Neural progenitor cell (in vitro differentiated cells): Measurements from ENCODE around the gene KRT39.

Experiments
- EZH2 ChIP-seq: fragments of 200-600 bp; sonication (generic); IDR thresholded peaks from 2 replicates; pipeline ENCODE4 v1.6.1; 2017; ENCODE audit warnings: antibody characterized with exemption, mild to moderate bottlenecking, moderate library complexity
- EZH2phosphoT487 ChIP-seq: fragments of 200-600 bp; sonication (generic); IDR thresholded peaks from 2 replicates; pipeline ENCODE4 v1.6.1; 2017; ENCODE audit warnings: antibody characterized with exemption
- TF ChIP-seq, protein P1 (sequence below): fragments of 200-600 bp; sonication (generic); IDR thresholded peaks from 2 replicates; pipeline ENCODE4 v1.5.1; 2017; ENCODE audit warnings: antibody characterized with exemption, mild to moderate bottlenecking

DNA sequence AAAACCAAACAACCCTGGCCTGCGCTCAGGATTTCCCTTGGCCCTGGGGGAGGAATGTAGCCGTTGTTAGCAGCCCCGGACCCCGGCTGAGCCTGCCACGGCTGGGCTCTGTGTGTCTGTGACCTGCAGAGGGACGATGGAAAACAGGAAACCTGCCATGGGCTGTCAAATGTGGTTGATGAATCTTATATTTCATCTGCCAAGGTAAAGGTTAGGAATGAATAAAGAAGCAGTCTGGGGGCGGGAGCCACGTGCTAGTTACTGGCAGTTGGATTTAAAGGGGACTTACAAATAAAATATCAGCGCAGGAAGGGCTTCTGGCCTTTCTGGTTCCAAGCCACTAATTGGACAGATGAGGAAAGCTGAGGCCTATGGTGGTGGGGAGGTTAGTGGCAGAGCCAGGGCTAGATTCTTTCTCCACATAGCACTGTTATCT is 29.3 kb downstream of the KRT39 start, which contains the start of gene KRT23:
- TF ChIP-seq, protein P1, sequence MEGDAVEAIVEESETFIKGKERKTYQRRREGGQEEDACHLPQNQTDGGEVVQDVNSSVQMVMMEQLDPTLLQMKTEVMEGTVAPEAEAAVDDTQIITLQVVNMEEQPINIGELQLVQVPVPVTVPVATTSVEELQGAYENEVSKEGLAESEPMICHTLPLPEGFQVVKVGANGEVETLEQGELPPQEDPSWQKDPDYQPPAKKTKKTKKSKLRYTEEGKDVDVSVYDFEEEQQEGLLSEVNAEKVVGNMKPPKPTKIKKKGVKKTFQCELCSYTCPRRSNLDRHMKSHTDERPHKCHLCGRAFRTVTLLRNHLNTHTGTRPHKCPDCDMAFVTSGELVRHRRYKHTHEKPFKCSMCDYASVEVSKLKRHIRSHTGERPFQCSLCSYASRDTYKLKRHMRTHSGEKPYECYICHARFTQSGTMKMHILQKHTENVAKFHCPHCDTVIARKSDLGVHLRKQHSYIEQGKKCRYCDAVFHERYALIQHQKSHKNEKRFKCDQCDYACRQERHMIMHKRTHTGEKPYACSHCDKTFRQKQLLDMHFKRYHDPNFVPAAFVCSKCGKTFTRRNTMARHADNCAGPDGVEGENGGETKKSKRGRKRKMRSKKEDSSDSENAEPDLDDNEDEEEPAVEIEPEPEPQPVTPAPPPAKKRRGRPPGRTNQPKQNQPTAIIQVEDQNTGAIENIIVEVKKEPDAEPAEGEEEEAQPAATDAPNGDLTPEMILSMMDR = no peak
- TF ChIP-seq EZH2 (no peak), EZH2phosphoT487 (no peak)
